KOPT-K1 (cell line): ENCODE measurements around the gene ZNF81.
"Not testable (repeated sequence)": the region's sequence is repeated elsewhere in the genome, so short reads cannot be mapped to it uniquely, and the experiment has no call there.

ENCODE experiments used
- H3K27ac ChIP-seq: fragments of 200-600 bp; sonication (generic); 2 replicates; pipeline ENCODE4 v1.5.1; 2016; ENCODE audit warnings: antibody characterized with exemption, mild to moderate bottlenecking, low read depth, low read length; ENCODE audit not compliant: poor library complexity, severe bottlenecking
- H3K36me3 ChIP-seq: fragments of 200-600 bp; sonication (generic); 2 replicates; pipeline ENCODE4 v1.5.1; 2017; ENCODE audit warnings: antibody characterized with exemption, mild to moderate bottlenecking, low read length, moderate library complexity; ENCODE audit not compliant: insufficient read depth
- H3K9me3 ChIP-seq: fragments of 200-600 bp; sonication (generic); 2 replicates; pipeline ENCODE4 v1.5.1; 2017; ENCODE audit warnings: antibody characterized with exemption, low read length, mild to moderate bottlenecking; ENCODE audit not compliant: insufficient read depth, poor library complexity, severe bottlenecking

ZNF81 gene

GRCh38 chrX:47817421-47817820 is 19.3 kb upstream of the ZNF81 start:
- Histone ChIP-seq H3K36me3 (no peaks in the 10 kb centered on the region), H3K9me3 (no peaks in the 10 kb centered on the region), H3K27ac (no peak overlapping the region)

GRCh38 chrX:47817897-47818296 is 18.8 kb upstream of the ZNF81 start:
- H3K9me3 ChIP-seq = no peaks in the 10 kb centered on the region
- no peaks in the 10 kb centered on the region for H3K36me3 ChIP-seq
- H3K27ac ChIP-seq = no peak overlapping the region

GRCh38 chrX:47828984-47829383 is 7.7 kb upstream of the ZNF81 start:
- Histone ChIP-seq H3K36me3 (no peaks in the 10 kb centered on the region), H3K27ac (no peak overlapping the region)

GRCh38 chrX:47831788-47832187 is 4.9 kb upstream of the ZNF81 start:
- Histone ChIP-seq H3K36me3 (no peaks in the 10 kb centered on the region), H3K27ac (no peak overlapping the region), H3K9me3 (no peaks in the 10 kb centered on the region)

More at GRCh38 chrX:47828984-47829383, 7.7 kb upstream of the ZNF81 start:
- H3K9me3 ChIP-seq = no peaks in the 10 kb centered on the region

- Histone ChIP-seq H3K27ac (no peak overlapping the region), H3K9me3 (no peaks in the 10 kb centered on the region), H3K36me3 (no peaks in the 10 kb centered on the region)
These were observed 1.7 kb downstream of the ZNF81 start for GRCh38 chrX:47838361-47838760.

GRCh38 chrX:47840111-47840510 is 3.4 kb downstream of the ZNF81 start:
- Histone ChIP-seq H3K36me3 (no peaks in the 10 kb centered on the region), H3K27ac (no peak overlapping the region), H3K9me3 (no peaks in the 10 kb centered on the region)

- Histone ChIP-seq H3K27ac (no peak overlapping the region), H3K36me3 (peaks cover 12% of the 10 kb centered on the region), H3K9me3 (no peaks in the 10 kb centered on the region)
These were observed 6.7 kb downstream of the ZNF81 start for GRCh38 chrX:47843363-47843762.

- no peak overlapping the region for H3K27ac ChIP-seq
- H3K36me3 ChIP-seq = peaks cover 12% of the 10 kb centered on the region
- no peaks in the 10 kb centered on the region for H3K9me3 ChIP-seq
These were observed 7.4 kb downstream of the ZNF81 start for GRCh38 chrX:47844117-47844516.

- Histone ChIP-seq H3K27ac (no peak overlapping the region), H3K9me3 (no peaks in the 10 kb centered on the region), H3K36me3 (peaks cover 12% of the 10 kb centered on the region)
These were observed 9.3 kb downstream of the ZNF81 start for GRCh38 chrX:47846040-47846439.

GRCh38 chrX:47849778-47850177 is 13.1 kb downstream of the ZNF81 start:
- H3K9me3 ChIP-seq = no peaks in the 10 kb centered on the region
- H3K27ac ChIP-seq = no peak overlapping the region
- H3K36me3 ChIP-seq = peaks cover 12% of the 10 kb centered on the region

- peaks cover 12% of the 10 kb centered on the region for H3K36me3 ChIP-seq
- not testable (repeated sequence) for H3K27ac ChIP-seq
These were observed 13.7 kb downstream of the ZNF81 start for GRCh38 chrX:47850389-47850788.

GRCh38 chrX:47850901-47851300 is 14.2 kb downstream of the ZNF81 start:
- Histone ChIP-seq H3K9me3 (no peaks in the 10 kb centered on the region), H3K36me3 (peaks cover 12% of the 10 kb centered on the region), H3K27ac (no peak overlapping the region)

More at GRCh38 chrX:47850389-47850788, 13.7 kb downstream of the ZNF81 start:
- not testable (repeated sequence) for H3K9me3 ChIP-seq

GRCh38 chrX:47854474-47854873 is 17.8 kb downstream of the ZNF81 start:
- no peak overlapping the region for H3K27ac ChIP-seq
- H3K9me3 ChIP-seq = no peaks in the 10 kb centered on the region
- no peaks in the 10 kb centered on the region; the same call in 1 of the 2 replicates for H3K36me3 ChIP-seq

- no peak overlapping the region for H3K27ac ChIP-seq
- H3K36me3 ChIP-seq = no peaks in the 10 kb centered on the region; the same call in 1 of the 2 replicates
- no peaks in the 10 kb centered on the region for H3K9me3 ChIP-seq
These were observed 23.0 kb downstream of the ZNF81 start for GRCh38 chrX:47859686-47860085.

- no peaks in the 10 kb centered on the region; the same call in 1 of the 2 replicates for H3K36me3 ChIP-seq
- H3K27ac ChIP-seq = no peak overlapping the region
- H3K9me3 ChIP-seq = no peaks in the 10 kb centered on the region
These were observed 26.0 kb downstream of the ZNF81 start for GRCh38 chrX:47862680-47863079.

- Histone ChIP-seq H3K9me3 (no peaks in the 10 kb centered on the region), H3K27ac (no peak overlapping the region), H3K36me3 (no peaks in the 10 kb centered on the region; the same call in 1 of the 2 replicates)
These were observed 26.5 kb downstream of the ZNF81 start for GRCh38 chrX:47863187-47863586.
